ENCODE results near the gene ST3GAL5.
A peak's percentile ranks its signal among the peaks of the same experiment; 100 is the strongest.
"Not testable (repeated sequence)": the region's sequence is repeated elsewhere in the genome, so short reads cannot be mapped to it uniquely, and the experiment has no call there.

Gene ST3GAL5

GRCh38 chr2:85889627-85890281, 964 bp upstream of the ST3GAL5 start:
- H3K4me1 ChIP-seq (ENCODE audit: control insufficient read depth, low read depth, low read length) = peaks cover 3% of the 10 kb centered on the region
- peak overlapping the region; percentile 38 for H3K9ac ChIP-seq (ENCODE audit: low read length)
- H3K27ac ChIP-seq (ENCODE audit: low read length) = no peak overlapping the region
- peak overlapping the region; percentile 87 for H3K4me3 ChIP-seq (ENCODE audit: low read length)
- no peaks in the 10 kb centered on the region for H3K9me3 ChIP-seq (ENCODE audit: control insufficient read depth, low read depth, low read length)
- no peaks in the 10 kb centered on the region for H3K36me3 ChIP-seq (ENCODE audit: control insufficient read depth, low read depth, low read length)
- H3K27me3 ChIP-seq (ENCODE audit: control insufficient read depth, insufficient read depth, low read length) = peaks cover 37% of the 10 kb centered on the region

- no peaks in the 10 kb centered on the region for H3K36me3 ChIP-seq (ENCODE audit: control insufficient read depth, low read depth, low read length)
- H3K27me3 ChIP-seq (ENCODE audit: control insufficient read depth, insufficient read depth, low read length) = peaks cover 37% of the 10 kb centered on the region
- no peaks in the 10 kb centered on the region for H3K9me3 ChIP-seq (ENCODE audit: control insufficient read depth, low read depth, low read length)
- no peak overlapping the region for H3K27ac ChIP-seq (ENCODE audit: low read length)
- H3K4me3 ChIP-seq (ENCODE audit: low read length) = peak overlapping the region; percentile 87
- peak overlapping the region; percentile 48 for H3K9ac ChIP-seq (ENCODE audit: low read length)
- peaks cover 3% of the 10 kb centered on the region for H3K4me1 ChIP-seq (ENCODE audit: control insufficient read depth, low read depth, low read length)
These were observed 638 bp downstream of the ST3GAL5 start for GRCh38 chr2:85888020-85888683.

DNA sequence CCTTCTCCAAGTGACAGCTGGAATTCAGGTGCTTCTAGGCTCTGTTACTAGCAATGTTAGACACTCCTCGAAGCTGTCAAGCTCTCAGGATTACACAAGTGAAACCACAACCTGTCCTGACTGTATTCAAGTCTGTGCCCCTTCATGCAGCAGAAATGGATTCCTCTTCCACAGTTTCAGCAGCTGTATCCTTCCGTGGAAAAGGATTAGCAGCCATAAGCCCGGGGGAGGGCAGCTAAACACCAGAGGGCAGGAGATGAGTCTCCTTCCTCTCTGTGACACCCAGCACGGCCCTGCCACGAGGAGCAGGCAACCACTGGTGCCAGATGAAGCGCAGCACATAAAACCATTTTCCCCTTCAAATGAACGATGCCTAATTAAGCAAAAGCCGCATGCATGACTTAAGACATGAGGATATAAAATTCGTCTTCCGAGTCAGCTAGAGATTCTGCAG, 1.2 kb downstream of the ST3GAL5 start:
- Histone ChIP-seq H3K27me3 (ENCODE audit: control insufficient read depth, insufficient read depth, low read length) (peaks cover 37% of the 10 kb centered on the region), H3K4me1 (ENCODE audit: control insufficient read depth, low read depth, low read length) (peaks cover 3% of the 10 kb centered on the region), H3K27ac (ENCODE audit: low read length) (no peak overlapping the region), H3K36me3 (ENCODE audit: control insufficient read depth, low read depth, low read length) (no peaks in the 10 kb centered on the region), H3K4me3 (ENCODE audit: low read length) (peak overlapping the region; percentile 87), H3K9me3 (ENCODE audit: control insufficient read depth, low read depth, low read length) (no peaks in the 10 kb centered on the region), H3K9ac (ENCODE audit: low read length) (peak overlapping the region; percentile 48)

GRCh38 chr2:85886590-85886989, 2.2 kb downstream of the ST3GAL5 start:
- H3K27me3 ChIP-seq (ENCODE audit: control insufficient read depth, insufficient read depth, low read length) = peaks cover 37% of the 10 kb centered on the region
- no peaks in the 10 kb centered on the region for H3K36me3 ChIP-seq (ENCODE audit: control insufficient read depth, low read depth, low read length)
- H3K9me3 ChIP-seq (ENCODE audit: control insufficient read depth, low read depth, low read length) = peaks cover 1% of the 10 kb centered on the region
- no peak overlapping the region for H3K27ac ChIP-seq (ENCODE audit: low read length)
- H3K4me1 ChIP-seq (ENCODE audit: control insufficient read depth, low read depth, low read length) = peaks cover 3% of the 10 kb centered on the region
- H3K4me3 ChIP-seq (ENCODE audit: low read length) = no peak overlapping the region
- no peak overlapping the region for H3K9ac ChIP-seq (ENCODE audit: low read length)

GRCh38 chr2:85886141-85886540, 2.6 kb downstream of the ST3GAL5 start:
- Histone ChIP-seq H3K4me1 (ENCODE audit: control insufficient read depth, low read depth, low read length) (peaks cover 3% of the 10 kb centered on the region), H3K4me3 (ENCODE audit: low read length) (no peak overlapping the region), H3K27ac (ENCODE audit: low read length) (no peak overlapping the region), H3K27me3 (ENCODE audit: control insufficient read depth, insufficient read depth, low read length) (peaks cover 37% of the 10 kb centered on the region), H3K36me3 (ENCODE audit: control insufficient read depth, low read depth, low read length) (no peaks in the 10 kb centered on the region), H3K9ac (ENCODE audit: low read length) (no peak overlapping the region), H3K9me3 (ENCODE audit: control insufficient read depth, low read depth, low read length) (peaks cover 5% of the 10 kb centered on the region)

- H3K27me3 ChIP-seq (ENCODE audit: control insufficient read depth, insufficient read depth, low read length); H3K9me3 ChIP-seq (ENCODE audit: control insufficient read depth, low read depth, low read length); H3K9ac ChIP-seq (ENCODE audit: low read length); H3K4me1 ChIP-seq (ENCODE audit: control insufficient read depth, low read depth, low read length); H3K36me3 ChIP-seq (ENCODE audit: control insufficient read depth, low read depth, low read length); H3K4me3 ChIP-seq (ENCODE audit: low read length); H3K27ac ChIP-seq (ENCODE audit: low read length): not testable (repeated sequence)
These were observed 7.0 kb downstream of the ST3GAL5 start for GRCh38 chr2:85881781-85882180.

DNA sequence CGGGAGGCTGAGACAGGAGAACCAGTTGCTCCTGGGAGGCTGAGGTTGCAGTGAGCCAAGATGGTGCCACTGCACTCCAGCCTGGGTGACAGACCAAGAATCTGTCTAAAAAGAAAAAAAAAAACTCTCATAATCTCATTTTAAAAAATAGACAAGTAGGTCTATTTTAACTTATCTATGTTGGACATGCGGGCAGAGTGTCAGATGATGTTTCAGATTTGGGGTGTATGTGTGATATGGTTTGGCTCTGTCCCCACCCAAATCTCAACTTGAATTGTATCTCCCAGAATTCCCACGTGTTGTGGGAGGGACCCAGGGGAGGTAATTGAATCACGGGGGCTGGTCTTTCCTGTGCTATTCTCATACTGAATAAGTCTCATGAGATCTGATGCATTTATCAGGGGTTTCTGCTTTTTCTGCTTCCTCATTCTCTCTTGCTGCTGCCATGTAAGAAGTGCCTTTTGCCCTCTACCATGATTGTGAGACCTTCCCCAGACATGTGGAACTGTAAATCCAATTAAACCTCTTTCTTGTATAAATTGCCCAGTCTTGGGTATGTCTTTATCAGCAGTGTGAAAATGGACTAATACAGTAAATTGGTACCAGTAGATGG, 8.0 kb downstream of the ST3GAL5 start:
- not testable (repeated sequence) for H3K4me1 ChIP-seq (ENCODE audit: control insufficient read depth, low read depth, low read length); H3K27ac ChIP-seq (ENCODE audit: low read length)

GRCh38 chr2:85878719-85879370, 9.9 kb downstream of the ST3GAL5 start:
- Histone ChIP-seq H3K36me3 (ENCODE audit: control insufficient read depth, low read depth, low read length) (no peaks in the 10 kb centered on the region), H3K9ac (ENCODE audit: low read length) (no peak overlapping the region), H3K4me3 (ENCODE audit: low read length) (no peak overlapping the region), H3K9me3 (ENCODE audit: control insufficient read depth, low read depth, low read length) (peaks cover 5% of the 10 kb centered on the region), H3K4me1 (ENCODE audit: control insufficient read depth, low read depth, low read length) (no peaks in the 10 kb centered on the region), H3K27me3 (ENCODE audit: control insufficient read depth, insufficient read depth, low read length) (no peaks in the 10 kb centered on the region), H3K27ac (ENCODE audit: low read length) (no peak overlapping the region)

More for the DNA sequence above, 8.0 kb downstream of the ST3GAL5 start:
- H3K9ac ChIP-seq (ENCODE audit: low read length); H3K27me3 ChIP-seq (ENCODE audit: control insufficient read depth, insufficient read depth, low read length); H3K4me3 ChIP-seq (ENCODE audit: low read length); H3K36me3 ChIP-seq (ENCODE audit: control insufficient read depth, low read depth, low read length); H3K9me3 ChIP-seq (ENCODE audit: control insufficient read depth, low read depth, low read length): not testable (repeated sequence)

GRCh38 chr2:85875350-85876050, 13.3 kb downstream of the ST3GAL5 start:
- Histone ChIP-seq H3K9me3 (ENCODE audit: control insufficient read depth, low read depth, low read length) (no peaks in the 10 kb centered on the region), H3K27ac (ENCODE audit: low read length) (no peak overlapping the region)

DNA sequence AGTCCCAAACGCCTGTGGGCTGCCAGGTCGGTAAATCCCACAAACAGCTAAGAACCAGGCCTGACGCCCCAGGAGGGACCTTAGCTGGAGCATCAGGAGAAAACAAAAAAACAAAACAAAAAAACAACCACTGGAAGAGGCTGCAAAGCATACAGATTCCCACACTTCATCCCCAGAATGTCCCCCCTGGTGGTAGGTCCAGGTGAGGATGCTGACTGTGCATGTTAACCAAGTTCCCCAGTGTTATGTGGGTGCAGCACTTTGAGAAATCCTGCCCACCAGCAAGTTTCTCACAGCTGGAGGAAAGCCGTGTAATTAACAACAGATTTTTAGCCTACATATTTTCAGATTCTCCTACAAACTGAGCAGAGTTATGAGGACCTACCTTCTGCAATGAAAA, 15.1 kb downstream of the ST3GAL5 start:
- Histone ChIP-seq H3K9me3 (ENCODE audit: control insufficient read depth, low read depth, low read length) (no peaks in the 10 kb centered on the region), H3K36me3 (ENCODE audit: control insufficient read depth, low read depth, low read length) (no peaks in the 10 kb centered on the region), H3K4me1 (ENCODE audit: control insufficient read depth, low read depth, low read length) (no peaks in the 10 kb centered on the region), H3K9ac (ENCODE audit: low read length) (no peak overlapping the region), H3K4me3 (ENCODE audit: low read length) (no peak overlapping the region), H3K27me3 (ENCODE audit: control insufficient read depth, insufficient read depth, low read length) (no peaks in the 10 kb centered on the region), H3K27ac (ENCODE audit: low read length) (no peak overlapping the region)

More at GRCh38 chr2:85875350-85876050, 13.3 kb downstream of the ST3GAL5 start:
- H3K4me1 ChIP-seq (ENCODE audit: control insufficient read depth, low read depth, low read length) = no peaks in the 10 kb centered on the region
- H3K9ac ChIP-seq (ENCODE audit: low read length) = no peak overlapping the region
- H3K36me3 ChIP-seq (ENCODE audit: control insufficient read depth, low read depth, low read length) = no peaks in the 10 kb centered on the region
- H3K4me3 ChIP-seq (ENCODE audit: low read length) = no peak overlapping the region
- no peaks in the 10 kb centered on the region for H3K27me3 ChIP-seq (ENCODE audit: control insufficient read depth, insufficient read depth, low read length)

GRCh38 chr2:85872536-85873161, 16.1 kb downstream of the ST3GAL5 start:
- H3K9ac ChIP-seq (ENCODE audit: low read length) = no peak overlapping the region
- no peaks in the 10 kb centered on the region for H3K36me3 ChIP-seq (ENCODE audit: control insufficient read depth, low read depth, low read length)
- H3K4me1 ChIP-seq (ENCODE audit: control insufficient read depth, low read depth, low read length) = no peaks in the 10 kb centered on the region
- no peak overlapping the region for H3K4me3 ChIP-seq (ENCODE audit: low read length)
- H3K27ac ChIP-seq (ENCODE audit: low read length) = no peak overlapping the region
- H3K9me3 ChIP-seq (ENCODE audit: control insufficient read depth, low read depth, low read length) = no peaks in the 10 kb centered on the region
- no peaks in the 10 kb centered on the region for H3K27me3 ChIP-seq (ENCODE audit: control insufficient read depth, insufficient read depth, low read length)

All from iPS-18a (cell line).